Prostate gland (tissue), 2 donors: ENCODE data around the gene GRHL1. TPM values are rescaled to one million over a fixed set of nuclear protein-coding genes. Genes with fewer than 3 reads are reported as not detected.
A peak's percentile ranks its signal among the peaks of the same experiment; 100 is the strongest.

Experiments used
- DNase-seq: peaks from one replicate; pipeline ENCODE4 v3.0.0-alpha.2; 2019; ENCODE audit warnings: low spot score
- H3K27ac ChIP-seq, 2 donors: fragments of 200-600 bp; sonication (generic); 2 replicates each; pipeline ENCODE4 v1.5.1; 2017 to 2019
- H3K27me3 ChIP-seq: fragments of 200-600 bp; sonication (generic); replicated peaks from 2 replicates; pipeline ENCODE4 v1.5.1; 2019; ENCODE audit not compliant: insufficient read depth
- H3K36me3 ChIP-seq, 2 donors: fragments of 200-600 bp; sonication (generic); 1 replicate in 1 of 2; 2 replicates in 1 of 2; pipeline versions ENCODE4 v1.5.1 to v1.8.1; 2017 to 2019
- H3K4me1 ChIP-seq: fragments of 200-600 bp; sonication (generic); replicated peaks from 2 replicates; pipeline ENCODE4 v1.5.1; 2019
- H3K4me3 ChIP-seq, 2 donors: fragments of 200-600 bp; sonication (generic); 2 replicates each; pipeline ENCODE4 v1.5.1; 2017 to 2019
- H3K9me3 ChIP-seq: fragments of 200-600 bp; sonication (generic); 2 replicates; pipeline ENCODE4 v1.5.1; 2017
- CTCF ChIP-seq, 4 experiments: fragments of 200-600 bp in 2 of 4; fragments of 450-650 bp in 2 of 4; sonication (generic) in 2 of 4; IDR thresholded peaks; 1 replicate in 3 of 4; 2 replicates in 1 of 4; pipeline ENCODE4 v1.5.1; 2016 to 2019; ENCODE audit warnings: antibody characterized with exemption in 4 of 4, mild to moderate bottlenecking in 2 of 4, moderate library complexity in 2 of 4
- POLR2A ChIP-seq: fragments of 450-650 bp; IDR thresholded peaks from one replicate; pipeline ENCODE4 v1.6.1; 2016; ENCODE audit warnings: antibody characterized with exemption, mild to moderate bottlenecking
- POLR2AphosphoS5 ChIP-seq: sonication (generic); formaldehyde crosslinking; IDR thresholded peaks from one replicate; pipeline ENCODE4 v1.6.1; 2017; ENCODE audit warnings: antibody characterized with exemption
- WGBS: methylation state at CpG from one replicate; pipeline ENCODE4 v1.1.5; 2018; 5-methylcytosine and 5-hydroxymethylcytosine counted together
- intact Hi-C: fragments of 100-400 bp; cut with DNase I; formaldehyde crosslinking; loops from one replicate; pipeline ENCODE4 v1.14.2; 2022
- total RNA-seq, 2 donors: library from RNA; depleted of rRNA; stranded (reverse); fragments of >200 nt; gene quantifications; one replicate each; pipeline ENCODE4 v1.1.0, GENCODE V29; 2016

Gene GRHL1
- total RNA-seq, 2 donors from 2014 or later, result 25.7 to 31.8 TPM

- TF ChIP-seq CTCF (IDR thresholded peaks at IDR 0.05) (peak in 2 of 4 experiments; percentile 13 to 58), POLR2A (no peak)
- intact Hi-C loops, result no loop called here
- no peak overlapping the region for H3K4me3 ChIP-seq
- DNase-seq, result no peak
- 37% methylated on average over 14 of the region's 14 CpGs for WGBS
- H3K27ac ChIP-seq, result peak overlapping the region; percentile 14 to 19
- H3K36me3 ChIP-seq, result no peaks in the 10 kb centered on the region
- H3K27me3 ChIP-seq, result no peaks in the 10 kb centered on the region
- H3K9me3 ChIP-seq, result no peaks in the 10 kb centered on the region
- no peaks in the 10 kb centered on the region for H3K4me1 ChIP-seq
Measured at GRCh38 chr2:10036095-10036884, 84.8 kb downstream of the GRHL1 start.

- WGBS, result 87% methylated on average over 10 of the region's 10 CpGs
- no peaks in the 10 kb centered on the region for H3K4me1 ChIP-seq
Measured at GRCh38 chr2:10038123-10038522, 86.6 kb downstream of the GRHL1 start.

GRCh38 chr2:10038716-10039115 is 87.2 kb downstream of the GRHL1 start:
- Histone ChIP-seq H3K4me1 (no peaks in the 10 kb centered on the region), H3K27ac (no peak overlapping the region), H3K36me3 (no peaks in the 10 kb centered on the region), H3K9me3 (no peaks in the 10 kb centered on the region), H3K27me3 (no peaks in the 10 kb centered on the region), H3K4me3 (no peak overlapping the region)
- intact Hi-C loops, result no loop called here
- TF ChIP-seq POLR2A, result no peak
- TF ChIP-seq CTCF (IDR thresholded peaks at IDR 0.05), result no peak
- no peak for TF ChIP-seq POLR2AphosphoS5
- DNase-seq, result no peak

More at GRCh38 chr2:10038123-10038522, 86.6 kb downstream of the GRHL1 start:
- Histone ChIP-seq H3K4me3 (no peak overlapping the region), H3K27me3 (no peaks in the 10 kb centered on the region), H3K36me3 (no peaks in the 10 kb centered on the region), H3K9me3 (no peaks in the 10 kb centered on the region), H3K27ac (no peak overlapping the region)
- DNase-seq, result no peak
- intact Hi-C loops, result no loop called here
- TF ChIP-seq POLR2AphosphoS5 (no peak), POLR2A (no peak), CTCF (IDR thresholded peaks at IDR 0.05) (no peak)

- Histone ChIP-seq H3K36me3 (no peaks in the 10 kb centered on the region), H3K4me1 (no peaks in the 10 kb centered on the region), H3K27ac (no peak overlapping the region), H3K4me3 (no peak overlapping the region), H3K27me3 (no peaks in the 10 kb centered on the region), H3K9me3 (no peaks in the 10 kb centered on the region)
- 63% methylated on average over 16 of the region's 16 CpGs for WGBS
- DNase-seq, result peak; percentile 65
- intact Hi-C loops, result no loop called here
- TF ChIP-seq POLR2AphosphoS5 (peak; percentile 20), CTCF (IDR thresholded peaks at IDR 0.05) (peak in 1 of 4 experiments; percentile 28), POLR2A (no peak)
Measured at GRCh38 chr2:10039658-10040410, 88.3 kb downstream of the GRHL1 start.
